Caki2 (cell line): Measurements from ENCODE around the gene FAM177B. TPM values are rescaled to one million over a fixed set of nuclear protein-coding genes. Genes with fewer than 3 reads are reported as not detected.

ENCODE experiments used
- total RNA-seq: library from RNA; depleted of rRNA; stranded (reverse); fragments of >200 nt; shearing (Covaris generic); gene quantifications from 2 replicates; pipeline ENCODE4 v1.2.3, GENCODE V29; 2014; ENCODE audit warnings: low replicate concordance; rRNA removed

The FAM177B gene
- total RNA-seq, 1 experiment from 2014 or later, result 1.4 TPM

Other genes with a start within 250 kb of the FAM177B start
- gene HHIPL2, start 189.1 kb upstream of the FAM177B start, total RNA-seq, result 7.4 and 11.3 TPM in 2 replicates
- gene TAF1A, start 147.3 kb upstream of the FAM177B start, total RNA-seq, result 10.6 and 12.2 TPM in 2 replicates
- gene MIA3, start 119.1 kb upstream of the FAM177B start, total RNA-seq, result 19.1 and 25.5 TPM in 2 replicates
- 28.8 and 37.5 TPM in 2 replicates for gene AIDA, start 24.7 kb upstream of the FAM177B start, total RNA-seq
- 51.7 and 65.9 TPM in 2 replicates for gene BROX, start 24.6 kb upstream of the FAM177B start, total RNA-seq
- 3.9 and 6.8 TPM in 2 replicates for gene DISP1, start 77.8 kb downstream of the FAM177B start, total RNA-seq